ENCODE measurements around the gene SPNS1. TPM values are rescaled to one million over a fixed set of nuclear protein-coding genes. Genes with fewer than 3 reads are reported as not detected.

SPNS1 gene
- total and polyA plus RNA-seq, 2 of the 8 experiments (the other 6 are each of a cell fraction or from before 2014, with no cell fraction given): 48.8 to 66.9 TPM

- TF ChIP-seq RAD21 (IDR thresholded peaks at IDR 0.05 in 1 of 2, conservative IDR thresholded peaks at IDR 0.05 in 1 of 2; ENCODE audit: low read depth in 2 of 2, low read length in 2 of 2): peak; percentile 54 to 64
Measured at GRCh38 chr16:28974007-28974436, 556 bp upstream of the SPNS1 start (continued).

Data from H1 (cell line).